ENCODE results near the gene JAZF1. TPM values are rescaled to one million over a fixed set of nuclear protein-coding genes. Genes with fewer than 3 reads are reported as not detected.

Gene JAZF1
- total RNA-seq, 1 donor from 2014 or later = 2.5 TPM

- intact Hi-C loops (cut with micrococcal nuclease) = no loop called here
Measured at GRCh38 chr7:28046035-28046434, 134.6 kb downstream of the JAZF1 start.

- intact Hi-C loops (cut with micrococcal nuclease) = no loop called here
Measured at GRCh38 chr7:28045592-28045991, 135.0 kb downstream of the JAZF1 start.

- intact Hi-C loops (cut with micrococcal nuclease) = no loop called here
Measured at GRCh38 chr7:28044825-28045224, 135.8 kb downstream of the JAZF1 start.

DNA sequence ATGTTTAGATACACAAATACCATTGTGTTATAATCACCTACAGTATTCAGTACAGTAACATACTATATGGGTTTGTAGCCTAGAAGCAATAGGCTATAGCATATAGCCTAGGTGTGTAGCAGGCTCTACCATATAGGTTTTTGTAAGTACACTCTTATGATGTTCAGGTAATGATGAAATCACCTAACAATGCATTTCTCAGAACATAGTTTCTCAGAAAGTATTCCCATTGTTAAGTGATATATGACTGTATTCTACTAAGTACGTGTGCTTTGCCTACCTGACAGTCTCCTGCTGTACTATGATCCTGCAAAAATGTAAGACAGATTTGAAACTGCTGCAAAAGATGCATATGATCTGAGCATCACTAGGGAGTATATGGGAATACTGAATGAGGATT is 137.9 kb downstream of the JAZF1 start:
- intact Hi-C loops (cut with micrococcal nuclease) = no loop called here

- intact Hi-C loops (cut with micrococcal nuclease) = no loop called here
Measured at GRCh38 chr7:28041508-28042314, 138.9 kb downstream of the JAZF1 start.

GRCh38 chr7:28038175-28038797 is 142.3 kb downstream of the JAZF1 start:
- intact Hi-C loops (cut with micrococcal nuclease) = no loop called here

GRCh38 chr7:28037220-28038010 is 143.2 kb downstream of the JAZF1 start:
- intact Hi-C loops (cut with micrococcal nuclease) = no loop called here

- intact Hi-C loops (cut with micrococcal nuclease) = no loop called here
Measured at GRCh38 chr7:28036696-28037095, 143.9 kb downstream of the JAZF1 start.

DNA sequence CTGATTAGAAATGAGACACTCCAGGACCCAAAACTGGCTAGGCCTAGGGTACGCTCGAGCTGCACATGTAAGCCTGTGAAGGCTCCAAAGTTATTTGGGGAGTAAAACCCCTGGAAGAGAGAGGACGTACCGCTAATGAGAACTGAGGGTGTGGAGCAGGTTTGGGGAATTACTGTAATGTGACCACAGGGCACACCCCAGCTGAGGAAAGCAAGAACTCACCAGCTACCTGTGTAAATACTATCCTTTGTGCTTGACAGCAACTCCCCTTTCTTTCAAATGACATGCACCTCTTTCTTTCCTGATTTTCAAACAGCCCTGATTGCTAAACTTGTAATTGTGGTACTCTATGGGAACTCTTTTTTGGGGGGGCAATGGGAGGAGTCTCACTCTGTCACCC is 147.2 kb downstream of the JAZF1 start:
- intact Hi-C loops (cut with micrococcal nuclease) = no loop called here

GRCh38 chr7:28032738-28033380 is 147.7 kb downstream of the JAZF1 start:
- intact Hi-C loops (cut with micrococcal nuclease) = no loop called here

DNA sequence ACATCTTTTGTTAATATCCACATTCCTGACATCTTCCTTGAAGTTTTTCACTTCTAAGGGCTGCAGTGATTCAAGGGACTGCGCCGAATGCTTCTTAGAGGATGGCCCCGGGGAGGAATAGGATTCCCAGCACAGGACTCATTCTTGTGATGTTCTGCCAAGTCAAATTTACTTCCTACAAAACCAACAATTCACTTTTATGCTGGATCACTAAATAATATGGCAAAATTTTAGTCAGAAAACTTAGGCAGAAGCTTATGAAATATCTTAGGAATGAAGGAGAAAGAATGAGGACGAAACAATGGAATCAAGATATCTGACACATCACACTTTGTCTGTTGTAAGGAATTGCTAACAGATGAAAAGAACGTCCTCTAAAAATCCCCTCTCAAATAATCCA is 151.5 kb downstream of the JAZF1 start:
- intact Hi-C loops (cut with micrococcal nuclease) = no loop called here

DNA sequence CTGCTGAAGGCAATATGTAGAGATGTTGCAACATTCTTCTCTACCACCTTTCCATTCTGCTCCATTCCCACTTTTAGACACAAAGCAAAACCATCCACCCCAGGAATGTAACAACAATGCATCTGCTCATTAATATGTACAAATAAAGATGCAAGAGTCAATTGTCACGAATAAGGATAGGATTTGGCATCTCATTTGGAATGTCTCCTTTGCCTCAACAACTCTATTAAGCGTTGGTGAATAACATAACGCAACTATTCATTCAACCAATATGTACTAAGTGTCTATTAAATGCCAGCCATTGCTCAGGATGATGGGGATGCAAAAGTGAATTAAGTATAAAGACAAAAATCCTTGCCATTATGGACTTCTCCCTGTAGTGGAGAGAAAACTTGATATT is 152.1 kb downstream of the JAZF1 start:
- intact Hi-C loops (cut with micrococcal nuclease) = no loop called here

- intact Hi-C loops (cut with micrococcal nuclease) = no loop called here
Measured at GRCh38 chr7:28026237-28026636, 154.4 kb downstream of the JAZF1 start.

DNA sequence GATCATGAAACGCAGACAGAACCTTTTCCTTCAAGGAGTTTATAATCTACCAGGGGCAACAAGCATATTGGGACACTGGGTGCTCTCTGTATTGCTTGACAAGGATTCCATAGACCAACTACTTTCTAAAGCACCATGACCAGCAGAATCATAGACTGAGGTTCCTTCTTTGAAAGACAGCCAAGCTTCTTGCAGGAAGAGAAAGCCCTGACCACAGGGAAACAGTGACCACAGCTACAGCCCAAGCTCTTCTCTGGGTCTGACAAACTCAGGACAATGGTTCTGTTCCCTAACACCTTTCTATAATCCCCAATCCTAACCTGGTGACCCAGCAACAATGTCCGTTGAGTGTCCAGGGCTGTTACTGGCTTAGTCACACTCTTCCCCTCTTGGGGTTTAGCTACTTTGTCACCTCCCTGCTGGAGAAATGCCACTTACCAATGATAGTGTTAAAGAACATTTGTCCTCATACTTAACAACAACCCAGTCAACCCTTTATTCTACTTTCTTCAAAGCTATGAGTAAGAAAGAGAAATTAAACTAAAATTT is 155.7 kb downstream of the JAZF1 start:
- intact Hi-C loops (cut with micrococcal nuclease) = no loop called here

GRCh38 chr7:28020302-28020940 is 160.2 kb downstream of the JAZF1 start:
- intact Hi-C loops (cut with micrococcal nuclease) = loop anchor here (1.0 to 2.0 kb wide), 5 partner anchors 48 to 824 kb away; no protein-coding TSS in a partner anchor

- intact Hi-C loops (cut with micrococcal nuclease) = no loop called here
Measured at GRCh38 chr7:28018856-28019465, 161.6 kb downstream of the JAZF1 start.

- intact Hi-C loops (cut with micrococcal nuclease) = no loop called here
Measured at GRCh38 chr7:28018446-28018845, 162.1 kb downstream of the JAZF1 start.

DNA sequence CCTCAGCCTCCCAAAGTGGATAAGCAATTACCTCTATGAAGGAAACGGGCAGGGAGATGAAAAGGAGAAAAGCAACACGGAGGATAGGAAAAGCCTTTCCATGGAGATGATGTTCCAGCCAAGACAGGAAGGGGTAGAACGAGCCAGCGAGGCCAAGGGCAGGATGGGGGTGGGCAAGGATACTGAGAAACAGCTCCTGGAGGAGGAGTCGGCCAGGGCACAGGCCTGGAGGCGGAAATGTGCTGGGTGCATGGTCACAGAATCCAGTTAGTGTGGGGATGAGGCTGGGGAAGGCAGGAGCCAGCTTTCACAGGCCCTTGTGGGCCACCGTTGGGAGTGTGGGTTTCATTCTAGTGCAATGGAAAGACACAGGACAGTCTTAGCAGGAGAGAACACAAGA is 162.6 kb downstream of the JAZF1 start:
- intact Hi-C loops (cut with micrococcal nuclease) = no loop called here

GRCh38 chr7:28017372-28017771 is 163.2 kb downstream of the JAZF1 start:
- intact Hi-C loops (cut with micrococcal nuclease) = no loop called here

DNA sequence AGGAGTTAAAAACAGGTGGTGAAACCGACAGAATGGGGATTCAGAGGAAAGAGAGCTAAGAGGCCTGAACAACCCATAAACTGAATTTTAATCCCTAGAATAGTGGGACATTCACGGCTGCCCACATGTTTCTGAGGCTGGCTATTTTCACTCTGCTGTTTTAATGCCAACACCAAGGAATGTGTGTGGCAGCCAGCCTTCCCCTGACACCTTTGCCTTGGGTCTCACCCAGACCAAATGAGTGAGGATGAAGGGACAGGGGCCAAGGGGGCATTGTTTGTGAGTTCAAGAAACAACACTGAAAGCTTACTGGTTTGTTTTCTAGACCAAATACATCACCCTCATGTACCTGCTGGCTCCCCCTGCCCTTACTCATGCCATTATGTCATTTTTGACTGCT is 164.3 kb downstream of the JAZF1 start:
- intact Hi-C loops (cut with micrococcal nuclease) = no loop called here
